Uterus (tissue), 2 donors: ENCODE measurements around the gene DENND4C.

Experiments
- CTCF ChIP-seq, 4 experiments: fragments of 200-600 bp in 2 of 4; fragments of 450-650 bp in 2 of 4; sonication (generic) in 2 of 4; IDR thresholded peaks; one replicate each; pipeline ENCODE4 v1.5.1; 2016 to 2019; ENCODE audit warnings: antibody characterized with exemption in 4 of 4, mild to moderate bottlenecking in 2 of 4, moderate library complexity in 1 of 4
- POLR2A ChIP-seq, 2 donors: fragments of 450-650 bp; IDR thresholded peaks; one replicate each; pipeline ENCODE4 v1.6.1; 2016; ENCODE audit warnings: antibody characterized with exemption in 2 of 2, mild to moderate bottlenecking in 1 of 2, moderate library complexity in 1 of 2

GRCh38 chr9:19216466-19216865, 14.0 kb upstream of the DENND4C start:
- TF ChIP-seq CTCF (IDR thresholded peaks at IDR 0.05), result no peak
- no peak for TF ChIP-seq POLR2A (IDR thresholded peaks at IDR 0.05)
